ENCODE data around the gene ECE2.

The ECE2 gene

GRCh38 chr3:184308744-184309143 is 32.9 kb downstream of the ECE2 start:
- no peak for DNase-seq (ENCODE audit: low read depth)
- TF ChIP-seq CTCF (IDR thresholded peaks at IDR 0.05; ENCODE audit: low read depth, low read length) (peak; percentile 6), MYC (IDR thresholded peaks at IDR 0.05; ENCODE audit: low read depth, low read length) (no peak)
- no peak overlapping the region for H3K4me3 ChIP-seq (ENCODE audit: low read depth, low read length)

- no peak for TF ChIP-seq CTCF (IDR thresholded peaks at IDR 0.05; ENCODE audit: low read depth, low read length)
- DNase-seq (ENCODE audit: low read depth) = no peak
- H3K4me3 ChIP-seq (ENCODE audit: low read depth, low read length) = no peak overlapping the region
Observed at GRCh38 chr3:184311633-184312032, 35.8 kb downstream of the ECE2 start.

GRCh38 chr3:184314363-184314699 is 38.5 kb downstream of the ECE2 start, which contains the start of gene EIF4G1:
EIF4G1 (plus strand) TSS chr3:184314606; CDS start chr3:184315797, 1,191 bp downstream.
- DNase-seq (ENCODE audit: low read depth) = peak; percentile 94
- no peak for TF ChIP-seq CTCF (IDR thresholded peaks at IDR 0.05; ENCODE audit: low read depth, low read length)
- TF ChIP-seq MAX (IDR thresholded peaks at IDR 0.05; ENCODE audit: low read depth, low read length) = peak; percentile 98
- peak; percentile 92 for TF ChIP-seq MYC (IDR thresholded peaks at IDR 0.05; ENCODE audit: low read depth, low read length)
- TF ChIP-seq POLR2A (IDR thresholded peaks at IDR 0.05; ENCODE audit: extremely low read depth, insufficient read length) = peak; percentile 82
- peak within 1 kb of the TSS; percentile 98 for H3K4me3 ChIP-seq (ENCODE audit: low read depth, low read length)

GRCh38 chr3:184314700-184315542 is 39.1 kb downstream of the ECE2 start:
- H3K4me3 ChIP-seq (ENCODE audit: low read depth, low read length) = peak overlapping the region; percentile 98
- DNase-seq (ENCODE audit: low read depth) = peak; percentile 73
- TF ChIP-seq MAX (IDR thresholded peaks at IDR 0.05; ENCODE audit: low read depth, low read length) (0 out of 2 replicates have a peak, but pooled peaks have one; percentile 16), CTCF (IDR thresholded peaks at IDR 0.05; ENCODE audit: low read depth, low read length) (no peak)

GRCh38 chr3:184315543-184315867 is 39.7 kb downstream of the ECE2 start:
- H3K4me3 ChIP-seq (ENCODE audit: low read depth, low read length) = peak overlapping the region; percentile 98
- DNase-seq (ENCODE audit: low read depth) = peak; percentile 48
- TF ChIP-seq CTCF (IDR thresholded peaks at IDR 0.05; ENCODE audit: low read depth, low read length) (no peak), MAX (IDR thresholded peaks at IDR 0.05; ENCODE audit: low read depth, low read length) (no peak), MYC (IDR thresholded peaks at IDR 0.05; ENCODE audit: low read depth, low read length) (no peak), POLR2A (IDR thresholded peaks at IDR 0.05; ENCODE audit: extremely low read depth, insufficient read length) (no peak)

Measured in NB4 (cell line).